PC-3 (cell line): Measurements from ENCODE around the gene TMEM41B. TPM values are rescaled to one million over a fixed set of nuclear protein-coding genes. Genes with fewer than 3 reads are reported as not detected.
A peak's percentile ranks its signal among the peaks of the same experiment; 100 is the strongest.

Source experiments
- ATAC-seq: fragments of 200-7000 bp; cut with Tn5 transposase; 2 replicates; pipeline ENCODE4 v1.9.1; 2020; ENCODE audit warnings: mild to moderate bottlenecking, moderate library complexity
- BruUV-seq: library from RNA; stranded (reverse); fragments of 400-500 nt; replicated peaks from 2 replicates; lab custom pipeline; 2021; lab: Mats Ljungman, UMichigan
- CTCF ChIA-PET: fragments of 300-600 bp; sonication (Branson Sonifier 250); formaldehyde crosslinking; loops from one replicate; lab custom pipeline; 2022; ENCODE audit warnings: antibody characterized with exemption; lab: Charles Lee
- POLR2A ChIA-PET: fragments of 300-600 bp; sonication (Branson Sonifier 250); formaldehyde crosslinking; loops from one replicate; lab custom pipeline; 2022; ENCODE audit warnings: antibody characterized with exemption; ENCODE audit not compliant: unreplicated experiment; lab: Charles Lee
- DNase-seq: peaks from one replicate; pipeline ENCODE4 v3.0.0-alpha.2; 2015
- H2AFZ ChIP-seq: fragments of 300-600 bp; sonication (generic); 2 replicates; pipeline ENCODE4 v1.6.0; 2016; ENCODE audit warnings: antibody characterized with exemption, low read length
- H3F3A ChIP-seq: fragments of 300-600 bp; sonication (generic); one replicate; pipeline ENCODE4 v1.6.0; 2017; ENCODE audit warnings: antibody characterized with exemption, low read length, control low read depth, mild to moderate bottlenecking; ENCODE audit not compliant: unreplicated experiment
- H3K27ac ChIP-seq: fragments of 300-600 bp; sonication (generic); 2 replicates; pipeline ENCODE4 v1.5.1; 2016; ENCODE audit warnings: mild to moderate bottlenecking, low read length
- H3K27me3 ChIP-seq: fragments of 300-600 bp; sonication (generic); 2 replicates; pipeline ENCODE4 v1.6.1; 2016; ENCODE audit warnings: low read length, mixed read lengths
- H3K36me3 ChIP-seq: fragments of 300-600 bp; sonication (generic); 2 replicates; pipeline ENCODE4 v1.6.1; 2016; ENCODE audit warnings: low read depth, mixed run types, low read length, mixed read lengths
- H3K4me1 ChIP-seq: fragments of 300-600 bp; sonication (generic); 2 replicates; pipeline ENCODE4 v1.5.1; 2016; ENCODE audit warnings: low read length; ENCODE audit not compliant: insufficient read depth
- H3K4me2 ChIP-seq: fragments of 300-600 bp; sonication (generic); 2 replicates; pipeline ENCODE4 v1.6.0; 2016; ENCODE audit warnings: low read length
- H3K4me3 ChIP-seq: fragments of 300-600 bp; sonication (generic); 2 replicates; pipeline ENCODE4 v1.5.1; 2016; ENCODE audit warnings: mild to moderate bottlenecking, low read length, mixed read lengths
- H3K79me2 ChIP-seq: fragments of 300-600 bp; sonication (generic); 2 replicates; pipeline ENCODE4 v1.6.1; 2017; ENCODE audit warnings: low read length, mixed read lengths
- H3K9ac ChIP-seq: fragments of 300-600 bp; sonication (generic); 2 replicates; pipeline ENCODE4 v1.6.0; 2016; ENCODE audit warnings: mild to moderate bottlenecking, low read length
- H3K9me2 ChIP-seq: fragments of 300-600 bp; sonication (generic); replicated peaks from 2 replicates; pipeline ENCODE4 v1.6.1; 2016; ENCODE audit warnings: mixed run types, low read length, mixed read lengths
- H3K9me3 ChIP-seq: fragments of 300-600 bp; sonication (generic); 2 replicates; pipeline ENCODE4 v1.6.1; 2016; ENCODE audit warnings: low read length, mixed read lengths
- H4K20me1 ChIP-seq: fragments of 300-600 bp; sonication (generic); 2 replicates; pipeline ENCODE4 v1.6.1; 2016; ENCODE audit warnings: low read length, mixed read lengths
- CTCF ChIP-seq: fragments of 300-600 bp; sonication (generic); conservative IDR thresholded peaks from 2 replicates; pipeline ENCODE4 v1.5.1; 2017; ENCODE audit warnings: antibody characterized with exemption, low read depth, mild to moderate bottlenecking, low read length
- EZH2 ChIP-seq: fragments of 300-600 bp; sonication (generic); IDR thresholded peaks from one replicate; pipeline ENCODE4 v1.6.1; 2017; ENCODE audit warnings: antibody characterized with exemption, mild to moderate bottlenecking, low read length; ENCODE audit not compliant: unreplicated experiment
- EZH2phosphoT487 ChIP-seq: fragments of 300-600 bp; sonication (generic); IDR thresholded peaks from 2 replicates; pipeline ENCODE4 v1.6.1; 2018; ENCODE audit warnings: mild to moderate bottlenecking, antibody characterized with exemption, low read length, borderline replicate concordance
- intact Hi-C: fragments of 100-400 bp; cut with micrococcal nuclease; formaldehyde crosslinking; loops from 2 replicates; pipeline ENCODE4 v1.9.0; 2023
- total RNA-seq: library from RNA; depleted of rRNA; stranded (reverse); fragments of >200 nt; gene quantifications from 2 replicates; pipeline ENCODE4 v1.2.3, GENCODE V29; 2014

TMEM41B gene
- total RNA-seq, 1 experiment from 2014 or later, result 87.6 TPM

- Histone ChIP-seq H3K79me2 (peaks cover 35% of the 10 kb centered on the region), H3K9me3 (no peaks in the 10 kb centered on the region), H3K4me2 (no peak overlapping the region; the same call in 1 of the 2 replicates), H3K27ac (no peak overlapping the region), H3K4me1 (no peaks in the 10 kb centered on the region; the same call in 1 of the 2 replicates), H3K9ac (no peak overlapping the region), H2AFZ (no peak overlapping the region), H3F3A (no peaks in the 10 kb centered on the region), H3K27me3 (no peaks in the 10 kb centered on the region), H3K9me2 (no peaks in the 10 kb centered on the region), H3K4me3 (no peak overlapping the region), H3K36me3 (no peaks in the 10 kb centered on the region), H4K20me1 (no peaks in the 10 kb centered on the region)
- CTCF ChIA-PET, result no interaction called here
- intact Hi-C loops, result loop anchor here (10.0 kb wide), 1 partner anchor 101 kb away; no protein-coding TSS in a partner anchor
- ATAC-seq, result no peak
- TF ChIP-seq CTCF, result no peak
- no peak for TF ChIP-seq EZH2
- no peak for TF ChIP-seq EZH2phosphoT487
- POLR2A ChIA-PET, result no interaction called here
- DNase-seq, result no peak
- no TSS peak for BruUV-seq
Measured at GRCh38 chr11:9266132-9266736, 48.2 kb downstream of the TMEM41B start.

- no peaks in the 10 kb centered on the region for H3K36me3 ChIP-seq
- peak within 1 kb of the TSS; percentile 79 for H3K9ac ChIP-seq
- DNase-seq (peak; percentile 75), ATAC-seq (peak; percentile 78)
- peak within 1 kb of the TSS; percentile 93 for H2AFZ ChIP-seq
- no peaks in the 10 kb centered on the region for H3F3A ChIP-seq
- H3K9me3 ChIP-seq, result no peaks in the 10 kb centered on the region
- no peaks in the 10 kb centered on the region for H3K27me3 ChIP-seq
- peaks cover 43% of the 10 kb centered on the region for H3K79me2 ChIP-seq
- H4K20me1 ChIP-seq, result no peaks in the 10 kb centered on the region
- POLR2A ChIA-PET, result no interaction called here
- no peaks in the 10 kb centered on the region for H3K9me2 ChIP-seq
- CTCF ChIA-PET, result interaction anchor here (0.7 kb wide), 1 partner anchor 351 kb away, joined by 13 read pairs; no protein-coding TSS in a partner anchor
- no peaks in the 10 kb centered on the region; the same call in 1 of the 2 replicates for H3K4me1 ChIP-seq
- H3K4me3 ChIP-seq, result peak within 1 kb of the TSS; percentile 80
- TSS peak; percentile 71 for BruUV-seq
- H3K27ac ChIP-seq, result no peak within 1 kb of the TSS
- H3K4me2 ChIP-seq, result peak within 1 kb of the TSS; percentile 90
- no peak for TF ChIP-seq CTCF
- no peak for TF ChIP-seq EZH2phosphoT487
- no peak for TF ChIP-seq EZH2
- intact Hi-C loops, result loop anchor here (10.0 kb wide), 1 partner anchor 101 kb away; no protein-coding TSS in a partner anchor
Measured at GRCh38 chr11:9265211-9266131, 48.9 kb downstream of the TMEM41B start, which contains the start of gene DENND5A. Gene DENND5A, minus strand, starts transcription at chr11:9265350. Its CDS starts 281 bp downstream, at chr11:9265069.
